Adrenal gland (tissue), 12 donors: ENCODE measurements around the gene TLR2. TPM values are rescaled to one million over a fixed set of nuclear protein-coding genes. Genes with fewer than 3 reads are reported as not detected.

Source experiments
- DNase-seq, 7 donors: peaks; one replicate each; pipeline ENCODE4 v3.0.0-alpha.2; 2019 to 2020
- H3K27ac ChIP-seq, 5 donors: fragments of 200-600 bp; sonication (generic) in 4 of 5; 1 replicate in 3 of 5; 2 replicates in 2 of 5; pipeline versions ENCODE4 v1.5.1 to v1.8.0; 2016 to 2020; ENCODE audit warnings: mild to moderate bottlenecking in 1 of 5
- H3K27me3 ChIP-seq: fragments of 200-600 bp; 2 replicates; pipeline ENCODE4 v1.8.0; 2021
- H3K36me3 ChIP-seq, 2 donors: fragments of 200-600 bp; replicated peaks in 1 of 2; 1 replicate in 1 of 2; 2 replicates in 1 of 2; pipeline versions ENCODE4 v1.5.1 to v1.8.0; 2018 to 2022
- H3K4me1 ChIP-seq, 2 donors: fragments of 200-600 bp; replicated peaks in 1 of 2; 1 replicate in 1 of 2; 2 replicates in 1 of 2; pipeline versions ENCODE4 v1.5.1 to v1.8.0; 2018 to 2021
- H3K4me3 ChIP-seq, 4 donors: fragments of 200-600 bp; sonication (generic) in 3 of 4; one replicate each; pipeline ENCODE4 v1.5.1; 2016 to 2018
- H3K9me3 ChIP-seq, 3 donors: fragments of 200-600 bp; sonication (generic) in 1 of 3; replicated peaks in 1 of 3; 1 replicate in 2 of 3; 2 replicates in 1 of 3; pipeline versions ENCODE4 v1.5.1 to v1.8.0; 2016 to 2021
- CTCF ChIP-seq, 6 experiments: fragments of 450-650 bp in 4 of 6; fragments of 200-600 bp in 2 of 6; sonication (generic) in 1 of 6; IDR thresholded peaks; 1 replicate in 5 of 6; 2 replicates in 1 of 6; pipeline versions ENCODE4 v1.5.1 to v1.8.0; 2016 to 2021; ENCODE audit warnings: antibody characterized with exemption in 6 of 6, mild to moderate bottlenecking in 2 of 6, moderate library complexity in 1 of 6
- POLR2A ChIP-seq, 2 donors: fragments of 450-650 bp; IDR thresholded peaks; one replicate each; pipeline ENCODE4 v1.6.1; 2017; ENCODE audit warnings: antibody characterized with exemption in 2 of 2, mild to moderate bottlenecking in 2 of 2, moderate library complexity in 1 of 2
- WGBS, 4 donors: extraction: QIAGEN DNeasy Blood & Tissue Kit in 2 of 4; methylation state at CpG; one replicate each; pipeline versions ENCODE4 v1.1.5 to v1.1.7; 2013 to 2017; 5-methylcytosine and 5-hydroxymethylcytosine counted together
- intact Hi-C, 2 donors: fragments of 100-400 bp; cut with DNase I; formaldehyde crosslinking; loops; one replicate each; pipeline versions ENCODE4 v1.14.1 to v1.15.0; 2022 to 2023
- polyA plus RNA-seq, 3 donors: library from polyadenylated mRNA; stranded (reverse); fragments of 200-250 nt in 2 of 3; fragments of 350-450 nt in 1 of 3; fragmentation: Illumina TruSeq in 1 of 3; extraction: RNeasy Lipid Tissue Mini Kit (QIAGEN cat#74804) in 1 of 3; gene quantifications; one replicate each; pipeline ENCODE4 v1.2.3, GENCODE V29; 2013 to 2014
- total RNA-seq, 9 donors: library from RNA; depleted of rRNA in 4 of 9; stranded (reverse); fragments of >200 nt in 4 of 9; fragments of 120-200 nt in 1 of 9; fragmentation: NEBNext Ultra II Directional in 1 of 9; extraction: Animal tissue kit (Norgen Biotek cat#: 25700) in 1 of 9; gene quantifications; one replicate each; pipeline versions ENCODE4 v1.1.0 to v1.2.4, GENCODE V29; 2013 to 2023
- donor health status: healthy with polysubstance abuse.
- donor health status: Bipolar disorder and iron deficiency.
- donor health status: DM: yes; HTN: yes; CAD: no.
- donor health status: DM: no; HTN: no; CAD: no.
- donor health status: DM: no; HTN: no; CAD: no.
- donor health status: DM: yes; HTN: yes; CAD: no.

Gene TLR2
- total and polyA plus RNA-seq, 12 donors, result 2.8 to 57.2 (median 21.7) TPM

GRCh38 chr4:153651587-153651986 lies 32.5 kb upstream of the TLR2 start:
- Histone ChIP-seq H3K27me3 (no peaks in the 10 kb centered on the region), H3K27ac (peak overlapping the region; percentile 39 to 93 (median 64)), H3K4me1 (no peaks in the 10 kb centered on the region), H3K4me3 (no peak overlapping the region), H3K36me3 (no peaks in the 10 kb centered on the region), H3K9me3 (no peaks in the 10 kb centered on the region)
- peak; percentile 28 to 78 (median 59) for DNase-seq
- WGBS, 4 donors, result 54 to 66% (median 59%) methylated on average over 5 of the region's 5 CpGs
- intact Hi-C loops, result no loop called here
- TF ChIP-seq POLR2A (IDR thresholded peaks at IDR 0.05) (no peak), CTCF (IDR thresholded peaks at IDR 0.05) (no peak)

GRCh38 chr4:153652051-153652784 lies 31.9 kb upstream of the TLR2 start:
- intact Hi-C loops, result no loop called here
- peak; percentile 26 to 67 (median 30) for DNase-seq
- no peak overlapping the region for H3K4me3 ChIP-seq
- H3K9me3 ChIP-seq, result no peaks in the 10 kb centered on the region
- H3K36me3 ChIP-seq, result no peaks in the 10 kb centered on the region
- H3K27ac ChIP-seq, result peak overlapping the region; percentile 39 to 93 (median 52)
- H3K4me1 ChIP-seq, result no peaks in the 10 kb centered on the region
- H3K27me3 ChIP-seq, result no peaks in the 10 kb centered on the region
- TF ChIP-seq POLR2A (IDR thresholded peaks at IDR 0.05) (no peak), CTCF (IDR thresholded peaks at IDR 0.05) (no peak)
- 61 to 83% (median 71%) methylated on average over 7 to 11 of the region's 11 CpGs for WGBS, 4 donors

- H3K27me3 ChIP-seq, result no peaks in the 10 kb centered on the region
- DNase-seq, result no peak
- H3K4me3 ChIP-seq, result no peak overlapping the region
- intact Hi-C loops, result no loop called here
- no peak for TF ChIP-seq CTCF (IDR thresholded peaks at IDR 0.05)
- no peak for TF ChIP-seq POLR2A (IDR thresholded peaks at IDR 0.05)
- H3K9me3 ChIP-seq, result no peaks in the 10 kb centered on the region
- H3K27ac ChIP-seq, result peak overlapping the region; percentile 0 to 81 (median 57)
- no peaks in the 10 kb centered on the region for H3K4me1 ChIP-seq
- H3K36me3 ChIP-seq, result no peaks in the 10 kb centered on the region
- WGBS, 4 donors, result 48 to 58% (median 55%) methylated on average over 4 of the region's 4 CpGs
These were observed 29.0 kb upstream of the TLR2 start for GRCh38 chr4:153655002-153655541.

GRCh38 chr4:153655928-153656327 lies 28.2 kb upstream of the TLR2 start:
- no peaks in the 10 kb centered on the region for H3K27me3 ChIP-seq
- WGBS, 4 donors, result 49 to 61% (median 54%) methylated on average over 4 of the region's 4 CpGs
- no peak overlapping the region for H3K4me3 ChIP-seq
- TF ChIP-seq POLR2A (IDR thresholded peaks at IDR 0.05), result no peak
- TF ChIP-seq CTCF (IDR thresholded peaks at IDR 0.05), result no peak
- peak overlapping the region in 4 of 5 donors; percentile 0 to 81 (median 30) for H3K27ac ChIP-seq
- H3K9me3 ChIP-seq, result no peaks in the 10 kb centered on the region
- peak in 6 of 7 donors; percentile 25 to 77 (median 53) for DNase-seq
- no peaks in the 10 kb centered on the region for H3K36me3 ChIP-seq
- intact Hi-C loops, result no loop called here
- H3K4me1 ChIP-seq, result peaks cover 0 to 4% of the 10 kb centered on the region in 2 donors
